ENCODE measurements around the gene MTERF4.

Gene MTERF4

DNA sequence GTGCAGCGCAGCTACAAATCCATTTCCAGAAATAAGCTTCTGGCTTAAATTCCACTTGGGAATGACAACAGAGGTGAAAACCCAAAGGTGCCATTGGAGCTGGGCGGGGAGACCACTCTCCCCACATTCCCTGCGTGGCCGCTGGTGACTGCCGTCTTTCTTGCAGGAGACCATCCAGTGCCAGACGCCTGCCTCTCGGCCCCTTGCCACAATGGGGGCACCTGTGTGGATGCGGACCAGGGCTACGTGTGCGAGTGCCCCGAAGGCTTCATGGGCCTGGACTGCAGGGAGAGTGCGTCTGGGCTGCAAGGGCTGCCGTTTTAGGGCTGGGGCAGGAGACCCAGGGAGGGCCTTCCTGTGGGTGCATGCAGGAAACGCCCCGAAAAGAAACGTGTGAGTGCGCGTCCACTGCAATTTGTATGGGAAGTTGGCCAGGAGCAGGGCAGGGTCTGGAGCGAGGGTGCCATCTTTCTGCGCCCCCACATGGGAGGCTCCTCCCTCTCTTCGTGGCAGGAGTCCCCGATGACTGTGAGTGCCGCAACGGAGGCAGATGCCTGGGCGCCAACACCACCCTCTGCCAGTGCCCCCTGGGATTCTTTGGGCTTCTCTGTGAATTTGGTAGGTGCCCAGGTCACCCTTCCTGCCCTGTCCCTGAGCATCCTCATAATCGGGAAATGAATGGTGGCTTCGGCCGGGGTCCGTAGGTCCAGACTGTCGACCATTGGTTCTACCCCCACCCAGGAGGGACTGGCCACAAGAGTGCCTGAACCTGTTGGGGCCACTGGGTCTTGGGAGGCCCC is 53.7 kb downstream of the MTERF4 start:
- DNase-seq: no peak

DNA sequence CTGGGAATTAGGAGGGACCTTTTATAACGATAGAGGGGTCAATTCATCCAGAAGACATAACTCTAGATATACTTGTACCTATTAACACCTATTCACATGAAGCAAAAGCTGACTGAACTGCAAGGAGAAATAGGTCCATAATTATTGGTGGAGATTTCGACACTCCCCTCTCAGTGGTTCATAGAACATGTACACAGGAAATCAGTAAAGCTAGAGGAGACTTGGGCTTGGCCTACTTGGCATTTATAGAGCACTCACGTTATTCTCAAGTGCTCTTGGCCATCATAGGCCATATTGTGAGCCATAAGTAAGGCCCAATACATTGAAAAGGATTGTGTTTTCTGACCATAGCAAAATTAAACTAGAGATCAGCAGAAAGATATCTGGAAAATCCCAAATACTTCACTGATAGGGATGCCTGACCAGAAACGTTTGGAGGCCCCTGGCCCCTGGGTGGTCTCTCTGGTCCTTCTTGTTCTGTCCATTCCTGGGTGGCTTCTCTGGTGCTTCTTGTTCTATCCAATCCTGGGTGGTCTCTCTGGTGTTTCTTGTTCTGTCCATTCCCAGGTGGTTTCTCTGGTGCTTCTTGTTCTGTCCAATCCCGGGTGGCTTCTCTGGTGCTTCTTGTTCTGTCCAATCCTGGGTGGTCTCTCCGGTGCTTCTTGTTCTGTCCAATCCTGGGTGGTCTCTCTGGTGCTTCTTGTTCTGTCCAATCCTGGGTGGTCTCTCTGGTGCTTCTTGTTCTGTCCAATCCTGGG is 54.7 kb downstream of the MTERF4 start:
- DNase-seq: no peak

Measured in suppressor macrophage treated with lipopolysaccharide for 4 hours (primary cell).